H9 (cell line): Measurements from ENCODE around the gene ART3. TPM values are rescaled to one million over a fixed set of nuclear protein-coding genes. Genes with fewer than 3 reads are reported as not detected.

Source experiments
- DNase-seq: peaks from one replicate; pipeline ENCODE4 v3.0.0-alpha.2; 2017
- H2AFZ ChIP-seq: one replicate; pipeline ENCODE4 v1.6.1; 2013; ENCODE audit warnings: mild to moderate bottlenecking, low read length, control low read depth, moderate library complexity
- H2AK5ac ChIP-seq: 2 replicates; pipeline ENCODE4 v1.6.1; 2013; ENCODE audit warnings: low read length, control low read depth, mixed read lengths; ENCODE audit not compliant: insufficient read length
- H2BK120ac ChIP-seq: one replicate; pipeline ENCODE4 v1.6.1; 2013; ENCODE audit warnings: low read depth, mild to moderate bottlenecking, low read length, control low read depth, inconsistent platforms; ENCODE audit not compliant: poor library complexity, severe bottlenecking
- H2BK12ac ChIP-seq: 2 replicates; pipeline ENCODE4 v1.6.1; 2013; ENCODE audit warnings: low read length, control low read depth, mixed read lengths, low read depth; ENCODE audit not compliant: insufficient read length
- H2BK15ac ChIP-seq: 2 replicates; pipeline ENCODE4 v1.6.1; 2013; ENCODE audit warnings: low read depth, low read length, control low read depth
- H2BK20ac ChIP-seq: one replicate; pipeline ENCODE4 v1.6.1; 2013; ENCODE audit warnings: low read depth, mild to moderate bottlenecking, low read length, control low read depth, inconsistent platforms; ENCODE audit not compliant: poor library complexity, severe bottlenecking
- H2BK5ac ChIP-seq: 2 replicates; pipeline ENCODE4 v1.6.1; 2013; ENCODE audit warnings: low read length, control low read depth, mixed read lengths; ENCODE audit not compliant: insufficient read length
- H3K14ac ChIP-seq: 2 replicates; pipeline ENCODE4 v1.6.1; 2013; ENCODE audit warnings: low read length, control low read depth; ENCODE audit not compliant: insufficient read depth
- H3K18ac ChIP-seq: 2 replicates; pipeline ENCODE4 v1.6.1; 2013; ENCODE audit warnings: low read depth, mild to moderate bottlenecking, mixed read lengths, low read length, control low read depth; ENCODE audit not compliant: insufficient read length
- H3K23ac ChIP-seq: 2 replicates; pipeline ENCODE4 v1.6.1; 2013; ENCODE audit warnings: low read length, control low read depth, mixed read lengths, low read depth; ENCODE audit not compliant: insufficient read length
- H3K23me2 ChIP-seq: 2 replicates; pipeline ENCODE4 v1.6.1; 2013; ENCODE audit warnings: low read depth, mild to moderate bottlenecking, mixed read lengths, low read length, control low read depth; ENCODE audit not compliant: insufficient read length, poor library complexity, severe bottlenecking
- H3K27ac ChIP-seq: 2 replicates; pipeline ENCODE4 v1.5.1; 2013; ENCODE audit warnings: low read length, control low read depth, mixed read lengths, low read depth; ENCODE audit not compliant: insufficient read length
- H3K27me3 ChIP-seq: 2 replicates; pipeline ENCODE4 v1.6.1; 2013; ENCODE audit warnings: low read length, control low read depth, inconsistent platforms; ENCODE audit not compliant: insufficient read depth
- H3K4ac ChIP-seq: 2 replicates; pipeline ENCODE4 v1.6.1; 2013; ENCODE audit warnings: low read depth, mild to moderate bottlenecking, control low read depth, inconsistent platforms, low read length, moderate library complexity
- H3K4me1 ChIP-seq: 2 replicates; pipeline ENCODE4 v1.6.1; 2013; ENCODE audit warnings: low read length, control low read depth, inconsistent platforms; ENCODE audit not compliant: insufficient read depth
- H3K4me2 ChIP-seq: 2 replicates; pipeline ENCODE4 v1.6.1; 2013; ENCODE audit warnings: low read length, control low read depth, mixed read lengths; ENCODE audit not compliant: insufficient read length, insufficient read depth
- H3K56ac ChIP-seq: 2 replicates; pipeline ENCODE4 v1.6.1; 2013; ENCODE audit warnings: low read depth, mild to moderate bottlenecking, mixed read lengths, low read length, control low read depth; ENCODE audit not compliant: insufficient read length
- H3K79me1 ChIP-seq: 2 replicates; pipeline ENCODE4 v1.6.1; 2013; ENCODE audit warnings: low read depth, mild to moderate bottlenecking, moderate library complexity, low read length, control low read depth, inconsistent platforms; ENCODE audit not compliant: insufficient read depth, poor library complexity, severe bottlenecking
- H3K79me2 ChIP-seq: 2 replicates; pipeline ENCODE4 v1.6.1; 2013; ENCODE audit warnings: low read length, control low read depth, inconsistent platforms; ENCODE audit not compliant: insufficient read depth
- H3K9ac ChIP-seq: 2 replicates; pipeline ENCODE4 v1.6.1; 2013; ENCODE audit warnings: low read length, control low read depth, mixed read lengths; ENCODE audit not compliant: insufficient read length; ENCODE audit errors: extremely low read depth
- H3K9me3 ChIP-seq: one replicate; pipeline ENCODE4 v1.6.1; 2013; ENCODE audit warnings: low read depth, low read length, inconsistent platforms; ENCODE audit not compliant: control insufficient read depth
- H3T11ph ChIP-seq: one replicate; pipeline ENCODE4 v1.6.1; 2013; ENCODE audit warnings: mild to moderate bottlenecking, low read length, control low read depth, inconsistent platforms
- H4K20me1 ChIP-seq: one replicate; pipeline ENCODE4 v1.6.1; 2013; ENCODE audit not compliant: control insufficient read depth, insufficient read length, insufficient read depth
- H4K5ac ChIP-seq: 2 replicates; pipeline ENCODE4 v1.6.1; 2013; ENCODE audit warnings: low read depth, mild to moderate bottlenecking, mixed read lengths, low read length, control low read depth; ENCODE audit not compliant: insufficient read length
- H4K8ac ChIP-seq: replicated peaks from 2 replicates; pipeline ENCODE4 v1.6.1; 2013; ENCODE audit warnings: low read length, control low read depth, mixed read lengths, low read depth; ENCODE audit not compliant: insufficient read length
- H4K91ac ChIP-seq: 2 replicates; pipeline ENCODE4 v1.6.1; 2013; ENCODE audit warnings: low read depth, mild to moderate bottlenecking, moderate library complexity, mixed read lengths, low read length, control low read depth; ENCODE audit not compliant: insufficient read length
- H3K27ac Mint-ChIP-seq, 3 experiments: 2 replicates in 2 of 3; 3 replicates in 1 of 3; pipeline ENCODE4 v1.8.0; 2020 to 2021; ENCODE audit warnings: mixed read lengths in 3 of 3, mild to moderate bottlenecking in 1 of 3, moderate library complexity in 1 of 3
- H3K27me3 Mint-ChIP-seq: 2 replicates; pipeline ENCODE4 v1.8.0; 2021; ENCODE audit warnings: low read depth, mild to moderate bottlenecking, moderate library complexity, mixed read lengths
- H3K36me3 Mint-ChIP-seq, 3 experiments: 2 replicates in 2 of 3; 3 replicates in 1 of 3; pipeline ENCODE4 v1.8.0; 2020 to 2021; ENCODE audit warnings: low read depth in 3 of 3, mixed read lengths in 3 of 3; ENCODE audit not compliant: insufficient read depth in 1 of 3
- H3K4me1 Mint-ChIP-seq, 2 experiments: 2 replicates each; pipeline ENCODE4 v1.8.0; 2020; ENCODE audit warnings: mixed read lengths in 2 of 2
- H3K4me3 Mint-ChIP-seq, 2 experiments: 2 replicates in 1 of 2; 3 replicates in 1 of 2; pipeline ENCODE4 v1.8.0; 2020 to 2021; ENCODE audit warnings: mild to moderate bottlenecking in 2 of 2, mixed read lengths in 2 of 2, moderate library complexity in 1 of 2
- H3K9me3 Mint-ChIP-seq, 2 experiments: 2 replicates in 1 of 2; 3 replicates in 1 of 2; pipeline ENCODE4 v1.8.0; 2020; ENCODE audit warnings: mild to moderate bottlenecking in 2 of 2, mixed read lengths in 2 of 2, moderate library complexity in 1 of 2
- WGBS: extraction: QIAGEN DNeasy Blood & Tissue Kit; methylation state at CpG from one replicate; pipeline ENCODE4 v1.1.7; 2013; ENCODE audit warnings: missing lambda C conversion rate, low lambda C conversion rate, mixed read lengths; ENCODE audit not compliant: insufficient read length; ENCODE audit errors: extremely low coverage; 5-methylcytosine and 5-hydroxymethylcytosine counted together
- total RNA-seq: library from RNA; stranded (reverse); gene quantifications from 2 replicates; pipeline ENCODE4 v1.2.1, GENCODE V29; 2021
- TF ChIP-seq, protein P1 (sequence below): fragments of 200-600 bp; sonication (generic); conservative IDR thresholded peaks from 3 replicates; pipeline ENCODE4 v1.8.0; 2021; ENCODE audit warnings: antibody characterized with exemption, mild to moderate bottlenecking

The ART3 gene
- total RNA-seq, 1 experiment from 2014 or later: 0.74 TPM

DNA sequence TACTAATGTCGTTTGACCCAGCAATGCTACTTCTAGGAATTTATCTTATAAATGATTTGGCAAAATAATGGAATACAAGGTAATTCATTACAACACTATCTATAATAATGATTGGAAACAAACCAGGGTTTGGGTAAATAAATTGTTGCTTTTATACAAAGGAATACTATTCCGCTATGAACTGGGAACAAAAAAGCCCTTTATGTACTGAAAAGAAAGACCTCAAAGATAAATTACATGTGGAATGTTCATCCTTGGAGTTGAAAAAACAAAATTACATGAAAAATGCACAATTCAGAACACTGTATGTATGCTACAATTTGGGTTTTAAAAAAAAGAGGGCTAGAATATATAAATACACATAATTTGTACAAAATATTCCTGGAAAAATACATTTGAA, 78.8 kb downstream of the ART3 start:
- no peak for DNase-seq
- H3K23ac ChIP-seq: no peak overlapping the region
- TF ChIP-seq, protein P1, sequence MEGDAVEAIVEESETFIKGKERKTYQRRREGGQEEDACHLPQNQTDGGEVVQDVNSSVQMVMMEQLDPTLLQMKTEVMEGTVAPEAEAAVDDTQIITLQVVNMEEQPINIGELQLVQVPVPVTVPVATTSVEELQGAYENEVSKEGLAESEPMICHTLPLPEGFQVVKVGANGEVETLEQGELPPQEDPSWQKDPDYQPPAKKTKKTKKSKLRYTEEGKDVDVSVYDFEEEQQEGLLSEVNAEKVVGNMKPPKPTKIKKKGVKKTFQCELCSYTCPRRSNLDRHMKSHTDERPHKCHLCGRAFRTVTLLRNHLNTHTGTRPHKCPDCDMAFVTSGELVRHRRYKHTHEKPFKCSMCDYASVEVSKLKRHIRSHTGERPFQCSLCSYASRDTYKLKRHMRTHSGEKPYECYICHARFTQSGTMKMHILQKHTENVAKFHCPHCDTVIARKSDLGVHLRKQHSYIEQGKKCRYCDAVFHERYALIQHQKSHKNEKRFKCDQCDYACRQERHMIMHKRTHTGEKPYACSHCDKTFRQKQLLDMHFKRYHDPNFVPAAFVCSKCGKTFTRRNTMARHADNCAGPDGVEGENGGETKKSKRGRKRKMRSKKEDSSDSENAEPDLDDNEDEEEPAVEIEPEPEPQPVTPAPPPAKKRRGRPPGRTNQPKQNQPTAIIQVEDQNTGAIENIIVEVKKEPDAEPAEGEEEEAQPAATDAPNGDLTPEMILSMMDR: no peak
- H3K4me1 Mint-ChIP-seq: peaks cover 9 to 14% of the 10 kb centered on the region in 2 experiments
- H2AFZ ChIP-seq: no peak overlapping the region
- H4K20me1 ChIP-seq: no peaks in the 10 kb centered on the region
- no peaks in the 10 kb centered on the region for H3K4me1 ChIP-seq
- no peak overlapping the region for H3K4me2 ChIP-seq
- no peaks in the 10 kb centered on the region for H3K9me3 ChIP-seq
- H2BK5ac ChIP-seq: no peak overlapping the region
- H2AK5ac ChIP-seq: no peak overlapping the region
- no peak overlapping the region for H3T11ph ChIP-seq
- H2BK12ac ChIP-seq: no peak overlapping the region
- no peak overlapping the region for H4K5ac ChIP-seq
- peaks cover 6% of the 10 kb centered on the region for H3K23me2 ChIP-seq
- no peak overlapping the region for H2BK15ac ChIP-seq
- peaks cover 0 to 3% of the 10 kb centered on the region in 2 experiments; a peak in 1 of 5 replicates for H3K9me3 Mint-ChIP-seq
- no peak overlapping the region for H3K4ac ChIP-seq
- peaks cover 0 to 7% (median 6%) of the 10 kb centered on the region in 3 experiments; a peak in 3 of 7 replicates for H3K36me3 Mint-ChIP-seq
- no peak overlapping the region for H2BK20ac ChIP-seq
- H3K18ac ChIP-seq: no peak overlapping the region
- no peak overlapping the region for H2BK120ac ChIP-seq
- H3K27me3 Mint-ChIP-seq: peaks cover 5% of the 10 kb centered on the region
- H3K27ac ChIP-seq: no peak overlapping the region
- H3K14ac ChIP-seq: no peak overlapping the region
- H3K27ac Mint-ChIP-seq: no peak overlapping the region
- H3K9ac ChIP-seq: no peak overlapping the region
- no peak overlapping the region for H3K4me3 Mint-ChIP-seq
- no peak overlapping the region for H3K56ac ChIP-seq
- no peak overlapping the region for H4K8ac ChIP-seq
- no CpG with 5 or more reads among the region's 2 CpGs for WGBS
- no peaks in the 10 kb centered on the region; the same call in 1 of the 2 replicates for H3K79me2 ChIP-seq
- H3K27me3 ChIP-seq: no peaks in the 10 kb centered on the region
- no peak overlapping the region for H4K91ac ChIP-seq
- no peaks in the 10 kb centered on the region for H3K79me1 ChIP-seq
